Measurements from ENCODE around the gene CLTRN.
"Not testable (repeated sequence)": the region's sequence is repeated elsewhere in the genome, so short reads cannot be mapped to it uniquely, and the experiment has no call there.

Gene CLTRN

DNA sequence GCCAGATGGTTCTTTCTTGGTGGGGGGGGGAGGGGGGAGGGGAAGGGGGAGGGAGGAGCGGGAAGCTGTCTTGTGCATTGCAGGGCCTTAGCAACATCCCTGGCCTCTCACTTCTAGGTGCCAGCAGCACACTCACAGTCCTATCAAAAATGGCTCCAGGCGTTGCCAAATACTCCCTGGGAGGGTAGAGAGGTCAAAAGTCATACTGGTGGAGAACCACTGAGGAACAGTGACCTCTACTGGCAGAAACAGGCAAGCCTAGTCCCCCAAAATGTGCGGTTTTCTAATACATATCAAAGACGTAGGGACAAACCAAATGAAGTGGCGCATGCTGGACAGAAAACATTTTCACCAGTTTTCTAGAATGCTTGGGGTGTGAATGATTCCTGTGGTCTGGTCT is 17.1 kb downstream of the CLTRN start:
- not testable (repeated sequence) for DNase-seq

- no peak for DNase-seq
These were observed 18.1 kb downstream of the CLTRN start for GRCh38 chrX:15646543-15646942.

DNA sequence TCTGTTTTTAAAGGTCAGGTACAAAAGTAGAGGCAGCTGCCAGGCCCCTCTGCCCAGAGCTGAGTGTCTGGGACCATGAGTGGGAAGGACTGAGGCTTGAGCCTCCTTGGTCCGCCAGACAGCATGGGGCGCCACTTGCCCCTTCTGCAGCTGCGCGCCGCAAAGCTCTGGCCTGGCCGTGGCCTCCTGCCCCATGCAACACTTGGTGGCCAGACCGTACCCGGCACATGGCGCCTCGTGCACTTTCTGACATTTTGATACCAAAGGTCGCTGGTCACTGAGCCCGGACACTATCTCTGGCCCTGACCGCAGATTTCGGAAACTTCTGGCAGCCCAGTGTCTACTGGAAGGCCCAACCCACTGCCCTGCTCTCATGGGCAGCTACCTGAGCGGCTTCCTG is 18.6 kb downstream of the CLTRN start:
- DNase-seq = no peak

GRCh38 chrX:15645266-15645665 is 19.3 kb downstream of the CLTRN start:
- DNase-seq = no peak

DNA sequence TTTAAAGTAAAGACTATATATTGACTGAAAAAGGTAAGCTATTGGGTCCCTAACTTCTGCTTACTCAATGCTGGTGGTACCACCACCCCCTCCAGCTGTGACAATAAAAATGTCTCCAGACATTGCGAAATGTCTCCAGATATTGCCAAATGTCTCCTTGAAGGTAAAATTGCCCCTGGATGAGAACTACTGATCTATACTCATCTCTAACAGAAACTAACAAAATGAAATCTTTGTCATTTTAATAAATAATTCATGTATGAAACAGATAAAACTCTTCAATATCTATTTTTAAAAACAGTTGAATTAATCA is 20.1 kb downstream of the CLTRN start:
- no peak for DNase-seq

- DNase-seq = no peak
These were observed 20.6 kb downstream of the CLTRN start for GRCh38 chrX:15643786-15644559.

- no peak for DNase-seq
These were observed 33.0 kb downstream of the CLTRN start for GRCh38 chrX:15631637-15632036.

DNA sequence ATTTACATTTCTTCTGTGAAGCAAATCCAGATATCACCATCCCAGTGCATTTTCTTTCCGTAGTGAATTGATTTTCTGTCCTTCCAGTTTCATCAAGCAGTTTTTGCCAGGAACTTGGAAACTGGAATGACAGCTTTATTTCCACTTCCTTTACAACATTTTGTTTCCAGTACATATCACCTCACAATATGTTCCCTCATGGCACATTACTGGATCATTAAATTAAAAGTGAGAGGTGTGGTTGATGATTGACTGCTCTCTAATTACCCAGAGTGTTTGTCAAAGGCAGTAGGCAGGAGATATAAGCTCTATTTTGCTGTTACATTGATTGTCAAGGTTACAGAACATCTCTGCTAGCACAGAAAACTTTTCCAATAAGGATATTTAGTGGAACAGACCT is 41.6 kb downstream of the CLTRN start:
- DNase-seq = no peak

DNA sequence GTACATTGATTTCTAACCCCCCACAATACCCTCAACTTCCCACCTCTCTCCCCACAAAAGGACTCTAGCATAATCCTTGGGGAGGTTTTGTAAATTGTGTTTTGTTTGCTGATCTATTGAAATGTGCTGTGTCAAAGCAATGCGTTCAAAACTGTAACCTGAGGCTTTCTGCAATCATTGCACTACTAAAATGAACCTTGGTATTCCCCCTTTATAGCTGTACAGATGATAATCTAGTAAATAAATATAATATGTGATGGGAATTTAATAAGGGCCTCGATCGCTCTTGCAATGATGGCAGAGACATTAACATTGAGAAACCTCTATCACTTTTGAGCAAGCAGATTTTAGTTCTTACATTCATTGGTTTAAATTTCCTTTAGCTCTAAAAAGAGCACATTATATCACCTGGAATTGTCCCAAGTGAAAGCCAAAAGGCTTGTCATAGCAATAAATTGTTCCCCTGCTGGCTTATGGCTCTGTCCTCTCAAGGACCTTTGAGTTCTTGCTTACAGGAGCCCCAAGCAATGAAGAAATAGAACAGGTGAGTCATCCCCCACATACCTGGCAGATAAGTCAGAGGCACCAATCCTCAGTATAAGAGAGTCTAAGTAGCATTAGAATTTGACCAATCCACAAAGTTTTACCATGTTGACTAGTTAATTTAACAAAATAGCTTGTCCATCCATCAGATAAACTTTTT is 45.4 kb downstream of the CLTRN start:
- no peak for DNase-seq

DNA sequence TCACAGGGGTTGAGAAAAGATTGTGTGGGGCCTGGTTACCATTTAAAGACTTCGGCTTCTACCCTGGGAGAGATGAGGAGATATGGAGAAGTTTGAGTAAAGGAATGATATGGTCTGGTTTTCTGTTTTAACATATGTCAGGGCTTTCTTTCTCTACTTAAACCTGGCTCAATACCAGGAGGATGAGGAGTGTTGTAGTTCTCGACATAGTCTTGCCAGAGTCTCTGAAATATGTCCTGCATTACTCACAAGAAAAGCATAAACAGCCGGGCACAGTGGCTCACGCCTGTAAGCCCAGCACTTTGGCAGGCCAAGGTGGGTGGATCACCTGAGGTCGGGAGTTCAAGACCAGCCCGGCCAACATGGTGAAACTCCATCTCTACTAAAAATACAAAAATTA is 47.5 kb downstream of the CLTRN start:
- no peak for DNase-seq

DNA sequence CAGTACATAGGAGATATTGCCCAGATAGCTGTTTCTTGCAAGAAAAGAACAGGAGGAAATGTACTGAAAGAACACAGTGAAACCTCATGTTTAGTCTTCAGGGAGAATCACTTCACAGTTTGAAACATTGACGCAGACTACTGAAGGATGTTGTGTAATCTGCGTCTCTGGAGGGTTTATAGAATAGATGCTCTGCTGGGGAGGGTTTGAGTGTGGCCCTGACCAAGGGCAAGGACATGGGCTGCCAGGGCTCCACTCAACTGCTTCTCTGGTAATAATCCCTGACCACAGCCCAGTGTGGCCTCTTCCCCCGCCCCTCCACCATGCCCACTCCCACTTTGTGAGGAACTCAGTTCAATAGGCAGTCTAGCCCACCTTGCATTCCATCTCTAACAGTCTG is 48.1 kb downstream of the CLTRN start:
- no peak for DNase-seq

DNA sequence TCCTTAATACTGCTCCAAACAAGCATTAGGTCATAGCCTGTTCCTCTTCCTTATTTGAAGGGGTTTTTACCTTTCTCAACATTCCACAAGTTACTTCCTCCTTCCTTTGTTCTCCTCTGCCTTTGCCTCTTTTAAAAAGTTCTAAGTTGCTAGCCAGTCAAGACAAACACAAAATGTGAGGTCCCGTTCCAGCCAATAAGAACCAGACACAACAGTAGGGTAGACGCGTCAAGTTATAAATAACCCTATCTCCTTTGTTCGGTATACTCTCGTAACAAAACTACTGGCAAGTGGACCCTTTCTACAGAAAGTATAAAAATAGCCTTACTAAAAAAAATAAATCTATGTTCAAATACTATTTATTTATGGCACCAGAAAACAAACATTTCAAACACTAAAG is 57.5 kb downstream of the CLTRN start:
- DNase-seq = no peak

DNA sequence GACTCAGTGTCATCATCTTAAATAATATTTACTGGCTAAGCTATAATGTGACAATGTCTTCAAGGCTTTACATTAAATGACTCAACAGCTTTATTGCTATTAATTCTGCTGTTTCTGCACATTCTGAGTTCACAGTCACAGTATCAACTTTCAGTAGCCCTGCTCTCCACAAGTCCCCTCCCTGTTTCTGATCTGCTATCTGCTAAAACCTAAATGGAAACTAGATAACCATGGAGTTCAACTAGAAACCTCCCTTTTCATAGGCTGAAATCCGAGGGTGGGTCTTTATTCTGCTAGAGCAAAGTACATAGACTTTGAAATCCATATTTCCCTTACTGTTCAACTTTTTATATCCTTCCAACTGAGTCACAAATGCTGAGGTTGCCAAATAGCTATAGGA is 58.5 kb downstream of the CLTRN start:
- no peak for DNase-seq

- no peak for DNase-seq
These were observed 59.4 kb downstream of the CLTRN start for GRCh38 chrX:15605226-15605625.

- DNase-seq = no peak
These were observed 61.8 kb downstream of the CLTRN start for GRCh38 chrX:15602761-15603160.

DNA sequence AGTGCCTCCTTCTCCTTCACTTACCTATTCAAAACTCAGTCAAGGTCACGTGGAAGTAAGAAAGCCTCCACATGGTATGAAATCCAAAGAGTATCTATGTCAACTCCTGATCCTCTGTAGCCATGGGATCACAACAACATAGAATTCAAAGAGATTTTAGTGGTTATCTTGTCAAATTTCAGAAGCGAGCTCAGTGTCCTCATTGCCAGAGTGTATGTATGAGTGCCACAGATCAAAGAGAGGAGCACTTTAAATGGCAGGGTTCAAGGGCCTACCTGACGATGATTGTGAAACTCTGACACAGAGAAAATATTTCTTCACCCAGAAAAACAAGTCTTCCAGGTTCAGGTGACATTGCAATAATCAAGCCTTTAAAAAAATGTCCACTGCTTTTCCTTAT is 62.7 kb downstream of the CLTRN start:
- no peak for DNase-seq

GRCh38 chrX:15600745-15601144 is 63.9 kb downstream of the CLTRN start, which contains the start of gene ACE2:
Gene ACE2, minus strand, starts transcription at chrX:15600960. Its CDS starts 49 bp downstream, at chrX:15600911.
- DNase-seq = no peak

DNA sequence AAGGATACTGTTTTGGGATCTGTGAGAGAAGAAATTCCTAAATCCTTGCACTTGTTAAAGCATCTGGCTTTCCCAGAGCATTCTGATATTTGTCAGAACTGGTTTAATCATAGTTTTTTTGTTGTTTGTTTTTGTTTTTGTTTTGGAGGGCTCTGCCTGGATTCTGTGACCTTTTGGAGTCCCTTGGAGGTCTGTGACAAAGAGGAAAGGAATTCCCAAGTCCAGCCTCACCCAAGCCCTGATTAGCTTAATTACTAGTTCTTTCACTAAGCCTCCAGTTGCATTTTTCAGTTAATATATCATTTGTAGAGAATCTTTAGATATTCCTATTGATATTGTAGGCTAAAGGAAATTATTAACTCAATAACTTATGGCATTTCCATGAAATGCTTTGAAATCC is 64.6 kb downstream of the CLTRN start:
- DNase-seq = no peak

DNA sequence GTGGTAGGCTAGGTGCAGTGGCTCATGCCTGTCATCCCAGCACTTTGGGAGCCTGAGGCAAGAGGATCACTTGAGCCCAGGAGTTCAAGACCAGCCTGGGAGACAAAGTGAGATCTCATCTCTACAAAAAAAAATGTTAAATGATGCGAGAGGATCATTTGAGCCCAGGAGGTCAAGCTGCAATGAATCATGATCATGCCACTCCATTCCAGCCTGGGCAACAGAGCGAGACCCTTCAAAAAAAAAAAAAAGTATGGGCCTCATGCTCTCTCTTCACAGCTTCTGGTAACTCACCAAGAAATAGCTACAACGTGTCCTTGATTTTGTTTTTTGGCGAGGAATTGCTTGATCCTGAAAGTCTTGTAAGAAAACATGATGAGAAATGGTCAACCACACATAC is 65.1 kb downstream of the CLTRN start:
- DNase-seq = no peak

GRCh38 chrX:15598026-15598425 is 66.6 kb downstream of the CLTRN start:
- DNase-seq = no peak

GRCh38 chrX:15594371-15594770 is 70.2 kb downstream of the CLTRN start:
- no peak for DNase-seq

GRCh38 chrX:15579778-15580747 is 84.5 kb downstream of the CLTRN start:
- DNase-seq = no peak
